HG03342 (cell line): ENCODE results near the gene ANO2.

ENCODE experiments used
- ATAC-seq: cut with Tn5 transposase; IDR thresholded peaks from one replicate; pipeline ENCODE4 v1.9.1; 2021; ENCODE audit warnings: mild to moderate bottlenecking, moderate library complexity; ENCODE audit not compliant: unreplicated experiment

The ANO2 gene

DNA sequence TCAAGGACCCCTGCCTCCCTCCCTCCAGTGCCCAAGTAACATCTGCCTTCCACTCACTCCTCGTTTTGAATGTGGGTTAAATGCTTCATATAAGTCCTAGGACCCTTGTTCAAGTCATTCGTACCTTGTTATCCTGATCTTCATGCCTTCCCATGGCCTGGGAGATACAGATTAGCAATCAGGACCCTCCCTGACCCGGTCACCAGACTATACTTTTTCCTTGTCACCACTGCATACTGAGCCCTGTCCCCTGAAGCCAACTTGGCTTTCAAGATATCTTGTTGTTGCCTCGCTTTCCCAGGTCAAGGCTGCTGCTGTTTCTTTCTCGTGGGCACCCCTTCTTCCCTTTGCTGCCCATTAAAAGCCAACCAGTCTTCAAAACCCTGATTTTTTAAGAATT is 208.5 kb downstream of the ANO2 start:
- no peak for ATAC-seq

DNA sequence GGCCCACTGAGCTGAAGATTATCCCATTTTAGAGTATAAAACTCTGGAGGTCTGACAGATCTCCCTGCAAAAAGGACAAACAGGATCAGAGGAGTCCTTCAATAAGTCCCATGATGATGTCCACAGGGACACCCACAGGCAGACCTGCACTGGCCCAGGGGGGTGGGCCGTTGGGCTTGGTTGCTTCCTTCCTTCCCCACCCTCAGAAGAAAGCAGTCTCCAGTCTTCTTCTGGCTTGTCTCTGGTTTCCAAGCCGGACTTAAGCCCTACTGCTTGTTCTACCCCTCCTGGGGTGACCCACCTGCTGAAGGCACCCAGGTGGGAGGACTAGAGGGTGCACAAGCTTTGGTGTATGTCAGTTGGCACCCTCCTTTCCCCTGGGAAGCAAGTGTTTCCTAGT is 209.0 kb downstream of the ANO2 start:
- no peak for ATAC-seq

DNA sequence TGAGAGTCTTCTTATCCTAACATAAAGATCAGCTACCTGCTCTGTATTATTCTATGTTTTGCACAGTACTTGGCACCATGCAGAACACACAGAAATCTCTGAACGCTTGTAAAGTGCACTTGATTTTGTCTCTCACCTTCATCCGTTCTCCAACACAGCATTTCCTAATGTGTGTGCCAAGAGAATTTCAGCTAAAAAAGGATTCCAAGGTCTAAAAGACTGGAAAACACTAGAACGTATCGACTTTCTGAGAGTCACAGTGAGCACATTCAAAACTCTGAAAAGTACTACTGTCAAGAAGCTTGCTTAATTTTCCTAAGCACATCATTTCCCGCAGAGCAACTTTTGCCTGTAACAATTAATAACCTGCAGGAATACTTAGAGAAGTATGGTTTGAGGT is 211.1 kb downstream of the ANO2 start:
- no peak for ATAC-seq

DNA sequence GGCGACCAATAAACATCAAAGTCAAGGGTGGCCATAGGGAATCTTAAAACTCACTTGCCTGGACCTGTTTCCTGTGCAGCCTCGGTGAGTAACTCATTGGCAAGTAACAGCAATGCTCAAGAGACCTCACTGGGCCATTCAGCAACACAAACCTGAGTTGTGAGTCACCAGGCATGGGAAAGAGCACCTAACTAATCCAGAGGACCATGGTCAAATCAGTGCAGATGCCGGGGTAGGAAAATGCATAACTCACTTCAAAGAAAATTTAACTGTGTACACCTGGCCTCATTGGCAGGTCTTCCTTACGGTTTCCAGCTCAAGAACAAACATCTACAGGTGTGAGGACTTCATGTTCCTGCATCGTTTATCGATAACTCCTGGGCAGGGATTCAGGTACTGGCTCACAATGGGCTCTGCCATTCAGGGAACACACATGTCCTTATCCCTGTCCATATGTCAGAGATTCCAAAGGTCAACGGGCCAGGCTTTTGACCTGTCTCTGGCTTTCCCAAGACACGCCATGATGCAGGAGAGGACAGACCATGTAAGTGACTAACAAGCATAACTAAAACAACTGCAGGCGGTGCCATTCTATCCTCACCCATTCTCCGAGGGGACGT is 211.8 kb downstream of the ANO2 start:
- ATAC-seq, result no peak

DNA sequence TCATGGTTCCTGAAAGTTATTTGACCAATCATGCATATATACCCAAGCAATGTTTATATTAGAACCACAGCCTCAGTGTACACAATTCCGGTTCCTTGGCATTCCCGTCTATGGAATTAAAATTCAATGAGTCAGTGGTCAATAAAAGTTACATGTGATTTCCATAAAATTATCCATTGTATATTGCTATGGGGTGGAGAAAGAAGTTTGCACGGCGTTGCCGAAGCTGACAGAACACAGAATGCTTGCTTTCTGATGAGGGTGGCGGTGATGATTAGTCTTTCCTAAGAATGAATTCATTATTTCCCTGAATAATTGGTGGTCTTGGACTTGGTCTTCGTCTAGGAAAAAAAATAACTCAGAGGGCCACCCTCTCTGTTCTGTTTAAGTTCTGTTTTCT is 214.1 kb downstream of the ANO2 start:
- ATAC-seq, result no peak

DNA sequence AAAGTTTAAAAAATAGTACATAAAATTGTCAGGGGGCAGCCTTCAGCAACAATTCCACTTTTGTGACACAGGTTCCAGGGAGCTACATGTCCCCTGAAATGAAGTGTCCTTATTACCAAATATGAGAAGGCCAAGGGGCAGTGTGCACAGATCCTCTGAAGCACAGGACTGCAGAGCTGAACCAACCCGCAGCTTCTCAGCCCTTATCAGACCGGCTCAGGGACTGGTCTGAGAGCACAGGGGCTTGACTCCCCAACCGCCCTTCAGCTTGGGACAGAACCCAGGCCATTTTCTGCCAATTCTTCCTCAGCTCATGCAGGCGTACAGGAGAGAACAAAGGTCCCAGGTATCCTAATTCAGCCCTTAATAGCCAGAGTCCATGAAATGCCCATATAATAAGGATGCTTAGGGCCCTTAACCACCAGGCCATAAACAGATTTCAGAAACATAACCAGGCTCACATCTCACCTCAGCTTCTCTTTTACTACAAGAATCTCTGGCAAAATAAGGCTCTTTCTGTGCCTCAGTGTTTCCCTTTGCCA is 221.3 kb downstream of the ANO2 start:
- ATAC-seq, result no peak

DNA sequence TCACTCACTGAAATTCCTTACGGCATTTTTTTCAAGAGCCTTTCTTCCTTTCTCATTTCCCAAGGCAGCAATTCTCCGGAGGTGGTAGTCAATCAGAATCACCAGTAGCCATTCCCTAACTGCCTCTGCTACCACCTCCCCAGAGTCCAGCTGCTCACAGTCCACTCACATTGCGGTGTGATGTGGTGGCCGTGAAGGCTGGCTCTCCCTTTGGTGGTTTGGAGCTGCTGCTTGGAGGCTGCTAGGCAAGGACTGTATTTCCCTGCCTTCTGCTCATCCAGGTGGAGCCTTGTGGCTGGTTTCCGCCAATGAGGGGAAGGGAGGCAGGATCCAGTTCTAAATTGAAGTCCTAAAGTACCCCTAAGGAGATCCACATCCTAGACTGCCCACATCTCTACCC is 222.0 kb downstream of the ANO2 start:
- no peak for ATAC-seq

DNA sequence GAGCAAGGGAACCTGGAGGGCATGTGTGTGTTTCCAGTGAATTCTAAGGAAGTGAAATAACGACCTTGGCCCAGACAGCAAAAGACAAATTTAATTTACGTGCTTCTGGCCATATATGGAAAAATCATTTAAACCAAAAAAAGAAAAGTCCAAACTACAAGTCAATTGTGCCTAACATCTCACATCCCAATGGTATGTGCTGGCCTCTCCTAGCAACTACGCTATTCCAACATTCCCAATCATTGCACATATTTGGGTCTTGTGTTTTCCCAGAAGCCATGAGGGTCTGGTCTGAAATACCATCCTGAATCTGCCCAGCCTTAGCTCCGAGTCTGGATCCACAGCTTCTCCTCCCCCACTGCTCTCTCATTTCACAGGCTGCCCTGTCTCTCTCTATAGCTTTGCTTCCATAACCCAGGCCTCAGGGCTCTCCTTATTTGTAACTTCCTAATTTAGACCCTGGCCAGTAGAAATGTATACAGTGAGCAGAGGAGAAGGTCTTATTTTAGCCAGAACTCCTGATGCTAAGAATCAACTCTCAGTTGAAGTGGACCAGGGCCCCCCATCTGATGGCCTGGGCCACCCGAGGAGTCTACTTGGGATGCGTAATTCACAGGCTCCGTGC is 224.6 kb downstream of the ANO2 start:
- ATAC-seq, result no peak

DNA sequence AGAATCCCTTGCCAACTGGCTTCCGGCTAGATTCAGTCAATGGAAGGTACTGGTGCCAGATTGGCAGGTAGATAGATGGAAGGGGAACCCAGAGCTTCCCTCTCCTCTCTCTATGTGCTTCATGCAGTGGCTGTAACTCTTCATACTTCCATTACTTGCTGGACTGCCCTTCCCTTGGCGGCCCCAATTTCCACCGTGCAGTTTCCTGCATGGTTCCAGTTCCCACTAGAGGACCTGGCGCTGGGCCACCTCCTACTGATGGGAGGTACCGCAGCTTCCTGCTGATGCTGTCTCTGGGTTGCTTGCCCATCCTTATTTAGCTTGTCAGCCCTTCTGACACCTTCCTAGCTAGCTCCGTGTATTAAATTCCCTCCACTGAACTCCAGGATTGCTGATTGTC is 226.4 kb downstream of the ANO2 start:
- ATAC-seq, result no peak

DNA sequence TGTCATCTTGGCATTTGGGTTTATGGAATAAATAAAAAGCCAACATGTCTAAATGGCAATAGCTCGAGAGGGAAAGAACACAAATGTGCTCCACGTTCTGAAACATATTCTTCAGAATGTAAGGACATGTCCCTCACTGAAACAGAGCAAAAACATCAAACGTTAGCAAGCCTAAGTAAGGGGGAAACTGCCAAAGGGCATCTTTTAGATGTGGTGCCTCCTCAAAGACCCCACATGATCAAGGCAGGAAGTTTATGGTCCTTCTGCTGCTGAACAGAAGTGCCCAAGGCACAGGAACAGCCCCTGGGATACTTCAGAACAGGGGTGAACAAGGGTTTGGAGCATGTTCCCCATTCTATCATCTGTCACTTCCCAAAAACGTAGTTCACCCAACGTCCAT is 227.0 kb downstream of the ANO2 start:
- no peak for ATAC-seq

DNA sequence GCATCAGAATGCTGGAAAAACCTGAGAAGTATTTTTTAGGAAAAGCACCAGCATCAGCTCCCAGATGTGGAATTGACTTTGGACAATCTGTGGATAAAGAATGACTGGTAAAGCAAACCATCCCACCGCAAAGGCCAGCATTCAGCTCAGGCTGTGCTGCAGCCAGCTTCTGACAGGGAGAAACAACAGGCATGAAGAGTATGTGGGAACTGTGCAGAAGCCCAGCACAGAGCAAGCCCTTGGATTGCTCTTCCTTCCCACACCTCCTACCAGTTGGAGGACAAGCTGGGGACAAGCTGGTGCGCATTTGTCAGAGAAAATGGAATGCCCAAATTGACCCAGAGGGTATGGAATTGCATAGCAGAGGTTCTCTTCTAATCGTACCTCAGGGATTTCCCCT is 228.1 kb downstream of the ANO2 start:
- ATAC-seq, result no peak

DNA sequence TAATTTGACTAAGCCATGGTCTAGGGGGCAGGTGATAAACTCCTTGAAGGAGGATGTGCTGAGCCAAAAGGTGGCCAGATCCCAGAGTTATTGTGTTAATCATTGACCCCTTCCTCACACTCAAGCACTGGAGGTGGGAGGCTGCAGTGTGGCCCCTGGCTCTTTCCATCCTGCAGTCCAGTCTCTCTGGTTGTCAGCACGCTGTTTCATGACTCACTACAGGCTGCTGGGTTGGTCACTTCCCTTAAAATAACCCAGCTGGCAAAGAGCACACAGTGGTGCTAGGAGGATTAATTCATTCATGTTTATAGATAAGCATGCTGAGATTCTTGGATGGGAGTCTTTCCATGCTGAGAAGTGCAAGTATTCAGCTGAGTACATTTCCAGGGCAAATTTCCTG is 228.9 kb downstream of the ANO2 start:
- no peak for ATAC-seq

DNA sequence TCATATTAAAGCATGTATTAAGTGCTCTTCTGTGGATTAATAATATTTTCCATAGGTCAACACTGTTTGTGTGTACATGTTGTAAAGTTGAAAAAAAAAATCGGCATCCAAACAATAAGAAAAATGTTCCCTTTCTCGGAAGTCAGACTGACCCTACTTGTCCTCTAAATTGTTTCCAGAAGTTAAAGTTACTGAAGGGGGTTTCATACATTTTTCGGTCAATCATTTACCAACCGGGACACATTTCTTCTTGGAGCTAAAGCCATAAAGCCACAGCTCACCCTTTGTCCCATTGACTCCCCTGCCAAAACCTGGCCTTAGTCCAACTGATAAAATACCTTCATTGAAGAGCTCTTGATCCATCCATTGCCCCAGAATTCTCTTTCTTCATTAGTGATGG is 230.0 kb downstream of the ANO2 start:
- no peak for ATAC-seq

DNA sequence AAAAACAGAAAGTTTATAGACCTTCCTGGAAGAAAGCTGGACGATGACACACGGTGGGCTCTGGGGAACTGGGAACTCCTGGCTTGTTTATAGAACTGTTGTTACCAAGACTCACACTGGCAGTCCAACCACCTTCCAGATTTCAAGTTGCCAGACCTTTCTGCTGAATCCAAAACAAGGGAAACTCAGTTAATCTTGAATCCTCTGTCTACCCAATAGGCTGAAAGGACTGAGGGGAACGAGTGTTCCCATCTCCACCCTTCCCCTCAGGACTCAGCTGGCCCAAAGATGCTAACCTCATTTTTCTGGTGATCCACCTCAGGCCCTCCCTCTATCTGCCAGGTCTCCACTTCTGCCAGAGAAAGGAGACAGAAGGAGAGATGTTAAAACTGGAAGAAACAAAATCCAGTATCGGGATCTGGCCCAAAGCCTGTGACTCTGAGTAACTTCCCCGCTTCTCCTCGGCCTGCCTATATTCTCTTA is 231.4 kb downstream of the ANO2 start:
- no peak for ATAC-seq

DNA sequence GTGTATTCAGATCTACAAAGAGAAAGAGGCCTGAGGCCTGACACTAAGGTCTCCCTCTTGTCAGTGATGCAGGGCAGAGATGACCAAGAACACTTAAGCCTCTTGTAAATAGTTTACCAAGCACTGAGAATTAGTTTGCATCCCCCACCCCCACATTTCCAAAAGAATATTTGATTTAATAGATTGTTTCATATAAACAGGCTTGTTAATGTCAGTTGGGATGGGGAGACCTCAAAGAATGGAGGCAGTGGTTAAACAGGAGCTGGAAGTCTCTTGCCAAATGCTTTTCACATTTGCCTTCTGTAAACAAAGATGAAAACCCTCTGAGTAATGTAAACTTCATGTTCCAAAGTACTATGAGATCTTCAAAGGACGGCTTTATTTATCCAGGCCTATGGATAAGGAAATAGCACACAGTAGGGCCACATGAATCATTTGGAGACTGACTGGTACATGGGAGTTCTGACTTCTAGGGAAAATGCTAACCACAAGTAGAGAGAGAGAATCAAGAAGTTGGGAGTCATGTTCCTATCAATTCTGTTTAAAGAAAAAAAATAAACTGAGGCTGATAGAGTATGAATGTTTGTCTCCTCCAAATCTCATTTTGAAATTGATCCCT is 234.7 kb downstream of the ANO2 start:
- ATAC-seq, result no peak

DNA sequence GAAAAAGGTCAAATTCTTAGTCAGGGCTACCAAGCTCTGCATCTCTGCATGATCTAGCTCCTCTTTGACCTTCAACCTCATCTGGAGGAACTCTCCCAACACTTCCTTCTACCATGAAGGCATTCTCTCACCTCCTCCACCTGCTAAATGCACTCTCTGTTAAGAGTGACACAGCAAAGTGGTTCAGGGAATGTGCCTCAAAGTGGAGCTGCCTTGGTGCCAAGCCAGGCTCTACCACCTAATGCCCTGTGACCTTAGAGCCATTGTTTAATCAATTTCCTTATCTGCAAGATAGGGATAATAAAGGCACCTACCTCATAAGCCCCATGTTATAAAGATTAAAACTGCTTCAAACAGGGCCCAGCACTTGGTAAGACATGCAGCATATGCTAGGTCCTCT is 236.7 kb downstream of the ANO2 start:
- no peak for ATAC-seq

DNA sequence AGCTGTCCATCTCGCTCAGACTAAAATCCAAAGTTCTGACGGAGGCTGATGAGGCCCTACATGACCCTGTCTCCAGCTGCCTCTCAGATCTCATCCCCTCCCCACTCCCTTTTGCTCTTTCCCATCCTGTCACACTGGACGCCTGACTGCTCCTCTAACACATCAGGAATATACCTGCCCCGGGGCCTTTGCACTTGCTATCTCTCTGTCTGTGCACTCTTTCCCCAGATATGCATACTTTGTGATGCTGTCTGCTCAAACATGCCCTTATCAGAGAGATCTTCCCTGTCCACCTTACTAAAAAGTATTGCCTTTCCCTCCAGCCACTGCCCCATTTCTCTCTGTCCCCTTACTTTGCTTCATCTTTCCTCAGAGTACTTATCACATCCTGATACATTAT is 238.8 kb downstream of the ANO2 start:
- no peak for ATAC-seq

DNA sequence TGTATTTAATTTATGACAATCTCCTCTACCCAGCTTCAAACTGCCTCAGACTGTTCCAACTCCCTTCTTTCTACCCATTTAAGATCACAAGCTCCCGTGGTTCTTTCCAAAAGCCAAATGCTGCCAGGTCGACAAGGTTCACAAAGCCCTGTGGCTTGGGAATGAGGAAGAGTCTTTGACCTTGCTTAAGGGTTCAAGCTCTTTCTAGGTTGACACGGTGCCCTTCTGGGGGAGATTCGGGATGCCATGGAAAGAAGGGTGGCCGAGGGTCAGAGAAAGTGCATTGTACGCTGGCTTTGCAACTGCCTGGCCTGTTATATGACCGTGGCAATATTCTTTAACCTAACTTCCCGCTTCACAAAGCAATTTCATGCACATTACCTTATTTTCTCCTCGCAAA is 239.3 kb downstream of the ANO2 start:
- no peak for ATAC-seq

DNA sequence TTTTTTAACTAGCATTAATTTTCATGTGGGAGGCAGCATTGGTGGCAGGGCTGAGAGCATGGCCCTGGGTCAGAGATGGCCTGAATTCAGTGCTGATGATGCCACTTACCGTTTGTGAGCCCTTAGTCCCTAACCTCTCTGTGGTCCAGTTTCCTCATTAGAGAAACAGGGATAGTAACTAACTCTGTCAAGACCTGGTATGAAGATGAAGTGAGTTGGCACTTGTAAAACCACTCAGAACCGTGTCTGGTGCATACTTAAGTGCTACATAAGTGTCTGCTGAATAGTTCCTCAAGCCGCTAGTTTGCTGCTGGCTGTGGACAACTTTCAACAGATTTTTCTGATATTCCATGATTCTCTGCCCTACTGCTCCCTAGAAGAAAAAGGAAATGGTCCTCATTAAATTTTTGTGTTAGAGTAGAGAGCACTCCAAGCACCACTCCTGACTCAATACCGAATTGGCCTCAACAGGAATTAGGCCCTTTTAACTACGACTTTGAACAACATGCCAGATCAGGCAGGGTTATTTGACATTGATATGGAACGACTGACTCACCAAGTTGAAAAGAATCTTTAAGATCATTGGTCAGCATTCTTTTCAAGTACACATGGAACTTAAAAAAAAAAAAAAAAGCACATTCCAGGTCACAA is 250.2 kb downstream of the ANO2 start:
- no peak for ATAC-seq

DNA sequence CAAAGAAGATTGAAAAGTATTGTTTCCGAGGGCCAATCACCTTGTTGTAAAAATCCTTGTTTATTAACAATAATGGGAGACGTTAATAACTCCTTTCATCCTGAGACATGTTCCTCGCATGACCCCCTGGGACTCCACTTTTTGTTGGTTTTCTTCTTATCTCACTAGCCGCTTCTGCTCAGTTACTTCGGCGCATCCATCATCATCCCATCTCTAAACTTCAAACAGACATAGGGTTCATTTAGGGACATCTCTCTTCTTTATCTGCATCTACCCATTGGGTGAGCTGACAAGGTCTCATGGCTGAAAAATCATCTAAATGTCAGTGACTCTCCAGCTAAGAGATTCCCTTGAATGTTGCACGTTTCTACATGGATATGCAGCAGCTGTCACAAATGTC is 252.2 kb downstream of the ANO2 start:
- no peak for ATAC-seq

DNA sequence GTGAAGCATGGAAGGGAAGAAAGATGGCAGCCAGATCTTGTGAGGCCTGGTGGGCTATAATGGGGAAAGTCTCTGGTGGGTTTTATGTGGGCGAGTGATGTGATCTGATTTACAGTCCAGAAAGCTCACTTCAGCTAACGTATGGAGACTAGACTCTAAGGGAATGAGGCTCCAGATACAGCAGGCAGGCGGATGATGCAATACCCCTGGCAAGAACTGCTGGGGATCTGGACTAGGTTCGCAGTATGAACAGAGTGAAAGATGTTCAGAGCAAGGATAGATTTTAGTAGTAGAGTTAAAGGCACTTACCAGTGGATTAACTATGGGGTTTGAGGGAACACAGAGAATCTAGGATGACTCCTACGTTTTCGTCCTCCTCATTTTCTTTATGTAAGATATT is 253.1 kb downstream of the ANO2 start:
- ATAC-seq, result no peak

DNA sequence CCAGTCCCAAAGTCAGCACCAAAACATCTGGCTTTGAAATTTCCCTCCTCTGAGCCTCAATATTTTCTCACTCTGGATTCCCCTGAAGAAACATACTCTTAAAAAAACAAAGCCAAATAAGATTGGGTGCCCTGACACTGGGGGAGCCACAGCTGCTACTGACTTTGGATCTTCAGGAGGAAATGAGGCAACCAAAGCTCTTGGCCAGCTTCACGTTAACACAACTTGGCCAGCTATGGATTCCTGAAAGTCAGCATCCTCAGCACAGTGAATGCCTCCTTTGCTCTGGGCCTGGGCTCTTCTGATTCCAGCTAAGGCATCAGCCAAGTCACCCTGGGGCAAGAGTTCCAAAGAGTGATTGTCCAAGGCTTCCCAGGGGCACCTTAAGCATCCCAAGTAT is 254.8 kb downstream of the ANO2 start:
- no peak for ATAC-seq
